Renal pelvis (tissue), 4 donors: ENCODE results near the gene BTD. TPM values are rescaled to one million over a fixed set of nuclear protein-coding genes. Genes with fewer than 3 reads are reported as not detected.

Experiments
- DNase-seq: peaks from one replicate; pipeline ENCODE4 v3.0.0-alpha.2; 2013
- polyA plus RNA-seq, 3 donors: library from polyadenylated mRNA; unstranded; fragments of 120-200 nt; gene quantifications; one replicate each; pipeline ENCODE4 v1.2.1, GENCODE V29; 2013; ENCODE audit not compliant: insufficient read length in 3 of 3

Gene BTD
- polyA plus RNA-seq, 3 donors: 22.9 to 23.7 (median 23.5) TPM

GRCh38 chr3:15633159-15633558 lies 31.6 kb downstream of the BTD start:
- DNase-seq: no peak

DNA sequence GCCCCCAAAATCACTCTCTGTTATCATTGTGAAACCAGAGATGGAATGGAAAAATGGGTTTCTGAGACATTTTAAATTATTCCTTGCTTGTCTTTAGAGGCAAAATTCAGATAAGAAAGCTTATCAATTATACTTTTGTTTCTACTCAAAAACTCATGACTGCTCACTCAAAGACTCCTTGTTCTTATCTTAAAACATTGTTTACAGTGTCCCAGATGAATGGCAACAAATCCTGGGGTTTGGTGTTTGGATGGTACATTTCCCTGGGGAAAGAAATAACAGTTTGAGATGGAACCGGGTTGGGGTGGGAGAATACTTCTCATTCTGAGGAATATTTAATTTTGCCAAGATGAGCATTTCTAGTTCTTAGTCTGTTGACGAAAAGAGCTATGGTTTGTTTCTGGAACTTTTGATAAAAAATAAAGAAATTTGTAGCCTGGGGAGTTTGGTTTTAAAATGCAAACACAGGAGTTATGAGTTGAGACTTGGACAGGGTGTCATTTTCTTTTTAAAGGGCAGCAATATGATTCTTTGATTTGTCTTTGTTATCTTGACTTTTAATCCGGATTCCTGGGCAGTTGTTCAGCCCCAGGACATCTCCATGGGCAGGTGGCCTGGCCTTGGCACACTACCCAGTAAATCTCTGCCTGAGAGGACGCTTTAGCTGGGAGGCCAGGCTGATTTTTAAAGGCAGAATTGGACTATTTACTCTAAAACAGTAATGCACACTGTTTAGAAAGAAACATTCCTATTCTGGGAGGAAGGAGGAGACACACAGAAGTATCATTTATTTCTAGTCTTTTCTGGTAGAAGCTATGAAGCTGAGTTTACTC lies 32.4 kb downstream of the BTD start:
- DNase-seq: no peak

- DNase-seq: no peak
Observed at GRCh38 chr3:15634671-15635070, 33.1 kb downstream of the BTD start.

- DNase-seq: peak; percentile 76
Observed at GRCh38 chr3:15635121-15635661, 33.6 kb downstream of the BTD start.

GRCh38 chr3:15636028-15636709 lies 34.6 kb downstream of the BTD start:
- peak; percentile 23 for DNase-seq

DNA sequence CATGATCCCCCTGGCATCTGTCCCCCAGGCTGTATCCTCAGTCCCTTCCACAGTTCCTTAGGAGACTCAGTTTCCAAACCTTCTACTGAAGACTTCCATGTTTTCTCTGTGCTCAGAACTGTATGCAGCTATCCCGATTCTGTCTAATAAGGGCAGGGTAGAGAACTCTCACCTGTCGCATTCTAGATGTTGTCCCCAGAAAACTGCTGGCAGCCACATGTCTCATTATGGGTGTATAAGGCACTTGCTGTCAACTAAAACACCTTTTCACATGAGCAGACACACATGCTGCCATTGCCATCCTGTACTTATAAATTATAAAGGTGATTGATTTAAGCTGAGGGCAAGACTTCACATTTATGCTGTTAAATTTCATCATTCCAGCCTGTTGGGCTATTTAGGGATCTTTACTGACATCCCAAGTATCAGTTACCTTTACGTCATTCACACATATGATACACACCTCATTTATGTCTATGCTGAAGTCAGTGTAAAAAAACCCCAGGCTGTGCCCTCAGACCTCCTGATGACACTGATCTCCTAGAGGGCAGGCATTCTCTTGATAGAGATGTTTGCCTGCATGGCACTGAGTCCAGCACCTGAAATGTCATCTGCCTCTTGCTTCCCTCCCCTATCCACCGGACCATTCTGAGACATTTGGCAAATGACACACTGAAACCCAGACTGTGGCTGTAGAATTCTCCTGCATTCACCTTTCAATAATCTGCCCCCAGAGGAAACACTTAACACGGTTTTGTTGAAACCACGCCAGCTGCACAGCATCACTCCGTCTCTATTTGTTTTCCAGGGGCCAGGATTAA lies 35.8 kb downstream of the BTD start:
- no peak for DNase-seq

DNA sequence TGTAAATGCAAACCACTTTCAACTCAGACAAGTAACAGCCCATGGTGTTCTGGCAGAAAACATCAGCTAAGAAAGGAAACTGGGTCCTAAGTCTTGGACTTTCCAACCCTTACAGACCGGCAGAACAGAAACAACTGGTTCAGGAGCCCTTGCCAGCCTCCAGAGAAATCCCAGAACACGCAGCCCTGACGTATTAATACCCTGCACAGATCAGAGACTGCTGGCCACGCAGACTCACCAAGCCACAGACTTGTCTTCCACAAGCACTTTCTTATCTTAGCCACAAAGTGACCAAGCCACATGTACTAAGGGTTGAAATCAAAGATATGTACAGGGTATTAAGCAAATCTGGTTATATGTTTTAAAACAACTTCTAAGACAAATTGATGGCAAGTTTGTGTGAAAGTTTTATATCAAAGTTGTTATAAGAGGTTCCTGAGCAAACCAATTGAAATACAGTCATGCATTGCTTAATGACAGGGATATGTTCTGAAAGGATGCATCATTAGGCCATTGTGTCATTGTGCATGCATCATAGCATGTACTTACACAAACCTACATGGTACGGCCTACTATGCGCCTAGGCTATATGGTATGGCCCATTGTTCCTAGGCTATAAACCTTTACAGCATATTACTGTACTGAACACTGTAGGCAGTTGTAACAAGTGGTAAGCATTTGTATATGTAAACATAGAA lies 36.8 kb downstream of the BTD start:
- DNase-seq: no peak

DNA sequence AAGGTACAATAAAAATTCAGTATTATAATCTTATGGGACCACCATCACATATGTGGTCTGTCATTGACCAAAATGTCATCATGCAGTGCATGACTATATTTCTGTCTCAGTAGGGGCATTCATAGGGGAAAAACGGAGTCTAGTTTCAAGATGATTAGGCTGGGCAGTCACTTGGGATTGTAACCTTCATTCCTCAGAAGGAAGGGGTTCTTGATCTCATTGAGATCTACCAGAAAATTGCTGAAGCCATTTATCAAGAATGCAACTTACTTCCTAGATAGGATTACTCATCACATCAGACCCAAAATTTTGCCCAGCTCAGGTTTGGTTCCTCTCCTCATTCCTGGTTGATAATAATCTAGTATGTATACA lies 37.3 kb downstream of the BTD start:
- DNase-seq: no peak

GRCh38 chr3:15645246-15645645 lies 43.7 kb downstream of the BTD start:
- DNase-seq: no peak

DNA sequence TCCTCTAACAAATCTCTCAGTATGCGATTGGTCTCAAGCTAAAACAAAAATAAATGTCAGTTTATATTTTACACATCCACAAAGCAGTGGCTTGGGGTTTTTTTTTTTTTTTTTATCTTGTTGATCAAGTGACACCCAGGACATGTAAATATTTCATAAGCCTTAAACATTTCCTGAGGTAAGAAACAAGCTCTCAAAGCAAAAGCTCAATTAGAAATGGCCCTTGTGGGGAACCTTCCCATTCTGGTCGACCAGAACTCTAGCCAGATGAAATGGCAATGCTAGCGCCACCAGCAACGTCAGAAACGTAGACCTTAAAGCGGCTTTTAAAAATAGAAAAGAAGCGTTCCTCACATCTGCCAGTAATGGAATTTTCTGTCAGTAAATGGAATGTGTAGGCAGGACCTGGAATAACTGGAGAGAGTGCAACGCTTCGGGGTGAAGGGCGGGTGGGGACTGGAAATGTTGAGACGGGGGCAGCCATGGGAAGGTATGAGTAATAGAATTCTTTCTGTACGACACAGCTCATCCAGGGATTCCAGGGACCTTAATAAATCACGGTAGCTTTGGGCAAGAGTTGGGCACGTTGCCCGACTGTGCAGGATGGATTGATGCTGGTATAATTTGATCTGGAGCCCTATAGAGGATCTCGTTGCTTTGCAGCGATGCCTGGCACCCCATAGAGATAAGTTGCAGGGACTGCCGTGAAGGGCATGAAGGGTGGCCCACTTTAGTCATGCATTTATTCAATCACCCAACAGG lies 44.4 kb downstream of the BTD start:
- DNase-seq: peak; percentile 9

GRCh38 chr3:15646851-15647511 lies 45.4 kb downstream of the BTD start:
- DNase-seq: no peak

- no peak for DNase-seq
Observed at GRCh38 chr3:15647611-15648167, 46.1 kb downstream of the BTD start.

DNA sequence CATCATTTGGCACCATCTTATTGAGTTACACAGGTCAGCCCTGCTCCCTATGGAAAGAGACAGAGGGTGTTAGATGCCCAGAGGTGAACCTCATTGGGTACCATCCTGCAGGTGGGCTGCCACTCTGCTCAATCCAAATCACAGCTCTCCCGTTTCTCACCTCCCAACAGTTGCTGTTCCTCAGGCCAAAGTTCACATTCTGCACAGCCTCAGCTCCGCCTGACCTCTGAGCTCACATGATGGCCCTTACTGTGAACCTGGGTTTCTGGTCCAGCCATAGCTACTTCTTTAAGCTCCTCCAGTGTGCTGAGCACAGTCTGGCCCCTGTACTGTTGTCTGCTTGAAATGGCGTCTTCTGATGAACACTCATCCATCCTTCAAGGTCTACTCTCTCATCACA lies 47.8 kb downstream of the BTD start:
- no peak for DNase-seq

- DNase-seq: no peak
Observed at GRCh38 chr3:15649858-15650257, 48.3 kb downstream of the BTD start.

- DNase-seq: no peak
Observed at GRCh38 chr3:15651396-15651795, 49.9 kb downstream of the BTD start.

DNA sequence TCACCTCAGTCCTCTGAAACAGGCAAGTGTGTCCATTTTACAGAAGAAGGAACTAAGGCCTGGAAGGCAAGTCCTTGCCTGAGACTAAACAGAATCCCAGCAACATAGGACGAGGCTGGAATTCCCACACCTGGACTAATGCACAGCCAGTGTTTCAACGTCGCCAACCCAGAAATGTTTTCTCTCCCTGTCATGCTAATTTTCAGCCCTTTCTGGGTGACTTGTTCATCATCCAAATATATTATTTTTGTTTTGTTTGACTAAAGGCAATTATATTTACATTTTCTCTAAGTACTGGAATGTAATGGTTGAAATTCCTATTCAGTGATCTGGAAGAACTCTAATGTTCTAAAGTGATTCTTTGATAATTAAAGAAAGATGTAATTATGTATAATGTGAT lies 51.8 kb downstream of the BTD start:
- no peak for DNase-seq

- no peak for DNase-seq
Observed at GRCh38 chr3:15654127-15654526, 52.6 kb downstream of the BTD start.

- DNase-seq: no peak
Observed at GRCh38 chr3:15654891-15655290, 53.3 kb downstream of the BTD start.

DNA sequence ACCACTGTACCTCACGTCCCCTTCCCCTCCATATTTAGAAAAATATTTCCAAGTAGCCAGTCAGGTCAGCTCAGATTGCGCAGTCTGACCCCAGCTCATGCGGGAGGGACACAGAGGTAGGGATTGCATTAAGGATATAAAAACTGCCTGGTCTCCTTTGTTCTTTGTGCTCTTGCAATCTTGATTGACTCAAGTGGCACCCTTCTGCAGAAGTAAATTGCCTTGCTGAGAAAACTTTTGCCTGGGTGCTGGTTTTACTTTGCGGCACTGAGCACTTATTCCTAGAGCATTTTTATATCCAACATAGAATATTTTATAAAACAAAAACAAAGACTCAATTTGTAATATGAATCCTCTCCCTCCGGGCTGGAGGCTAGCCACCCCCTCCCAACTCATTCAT lies 54.8 kb downstream of the BTD start:
- no peak for DNase-seq

GRCh38 chr3:15657016-15657415 lies 55.5 kb downstream of the BTD start:
- no peak for DNase-seq
